IMR-90 (cell line): ENCODE data around the gene PFKFB1. TPM values are rescaled to one million over a fixed set of nuclear protein-coding genes. Genes with fewer than 3 reads are reported as not detected.

Experiments
- ATAC-seq: fragments of 200-7000 bp; cut with Tn5 transposase; 2 replicates; pipeline ENCODE4 v1.9.1; 2020; ENCODE audit warnings: low read depth, mild to moderate bottlenecking, moderate library complexity
- BruUV-seq: library from RNA; stranded (reverse); fragments of 400-500 nt; replicated peaks from 2 replicates; lab custom pipeline; 2021; lab: Mats Ljungman, UMichigan
- CTCF ChIA-PET: fragments of 300-600 bp; formaldehyde crosslinking; extraction: SDS; loops from one replicate; lab custom pipeline; 2021; ENCODE audit warnings: antibody characterized with exemption; lab: Yijun Ruan, JAX
- POLR2A ChIA-PET: fragments of 300-600 bp; sonication (Branson Sonifier 250); formaldehyde crosslinking; loops from one replicate; lab custom pipeline; 2022; ENCODE audit warnings: antibody characterized with exemption; ENCODE audit not compliant: unreplicated experiment; lab: Charles Lee
- DNase-seq: peaks from one replicate; pipeline ENCODE4 v3.0.0; 2013
- H2AFZ ChIP-seq: replicated peaks from 2 replicates; pipeline ENCODE3; 2013; ENCODE audit warnings: low read length, mild to moderate bottlenecking; ENCODE audit not compliant: poor library complexity
- H2AK5ac ChIP-seq: 2 replicates; pipeline ENCODE4 v1.6.1; 2013; ENCODE audit warnings: low read depth, low read length, inconsistent platforms
- H2AK9ac ChIP-seq: replicated peaks from 2 replicates; pipeline ENCODE3; 2013; ENCODE audit warnings: mild to moderate bottlenecking, low read depth, low read length, moderate library complexity; ENCODE audit not compliant: poor library complexity
- H2BK120ac ChIP-seq: 2 replicates; pipeline ENCODE4 v1.6.1; 2013; ENCODE audit warnings: low read depth, low read length, inconsistent platforms
- H2BK15ac ChIP-seq: 3 replicates; pipeline ENCODE4 v1.6.1; 2013; ENCODE audit warnings: low read depth, low read length, inconsistent platforms
- H2BK20ac ChIP-seq: 2 replicates; pipeline ENCODE4 v1.6.1; 2013; ENCODE audit warnings: low read depth, mild to moderate bottlenecking, inconsistent platforms, low read length, moderate library complexity
- H2BK5ac ChIP-seq: 2 replicates; pipeline ENCODE4 v1.6.1; 2013; ENCODE audit warnings: mild to moderate bottlenecking, low read depth, low read length, inconsistent platforms; ENCODE audit not compliant: poor library complexity, severe bottlenecking
- H3K14ac ChIP-seq: replicated peaks from 2 replicates; pipeline ENCODE4 v1.6.1; 2013; ENCODE audit warnings: low read depth, low read length, inconsistent platforms
- H3K18ac ChIP-seq: 2 replicates; pipeline ENCODE4 v1.6.1; 2013; ENCODE audit warnings: low read depth, low read length, control low read depth
- H3K23ac ChIP-seq: 2 replicates; pipeline ENCODE4 v1.6.1; 2013; ENCODE audit warnings: low read depth, low read length, inconsistent platforms
- H3K27ac ChIP-seq: 2 replicates; pipeline ENCODE4 v1.5.1; 2013; ENCODE audit warnings: mild to moderate bottlenecking, control low read depth, low read length; ENCODE audit not compliant: insufficient read depth
- H3K27me3 ChIP-seq: 2 replicates; pipeline ENCODE4 v1.6.1; 2013; ENCODE audit warnings: low read length; ENCODE audit not compliant: control insufficient read depth, insufficient read depth
- H3K36me3 ChIP-seq: 2 replicates; pipeline ENCODE4 v1.6.1; 2013; ENCODE audit warnings: low read length, mixed read lengths; ENCODE audit not compliant: control insufficient read depth, insufficient read depth
- H3K4ac ChIP-seq: 2 replicates; pipeline ENCODE4 v1.6.1; 2013; ENCODE audit warnings: low read depth, low read length, inconsistent platforms
- H3K4me1 ChIP-seq: 2 replicates; pipeline ENCODE4 v1.6.1; 2013; ENCODE audit warnings: low read length, mixed read lengths; ENCODE audit not compliant: control insufficient read depth, insufficient read depth
- H3K4me2 ChIP-seq: 2 replicates; pipeline ENCODE4 v1.6.1; 2013; ENCODE audit warnings: low read depth, mild to moderate bottlenecking, control low read depth, low read length, moderate library complexity
- H3K4me3 ChIP-seq: 2 replicates; pipeline ENCODE4 v1.5.1; 2013; ENCODE audit warnings: low read depth, mild to moderate bottlenecking, control low read depth, low read length, moderate library complexity; ENCODE audit not compliant: insufficient read depth
- H3K56ac ChIP-seq: 2 replicates; pipeline ENCODE4 v1.6.1; 2013; ENCODE audit warnings: low read length, inconsistent platforms; ENCODE audit not compliant: insufficient read depth; ENCODE audit errors: extremely low read depth
- H3K79me1 ChIP-seq, 2 experiments: 2 replicates each; pipeline ENCODE4 v1.6.1; 2013; ENCODE audit warnings: low read length in 2 of 2, inconsistent platforms in 1 of 2, low read depth in 1 of 2
- H3K9ac ChIP-seq: 2 replicates; pipeline ENCODE4 v1.6.1; 2013; ENCODE audit warnings: low read depth, low read length, control low read depth
- H3K9me1 ChIP-seq: 2 replicates; pipeline ENCODE4 v1.6.1; 2013; ENCODE audit warnings: low read length, inconsistent platforms; ENCODE audit not compliant: insufficient read depth
- H3K9me3 ChIP-seq: 2 replicates; pipeline ENCODE4 v1.6.1; 2013; ENCODE audit warnings: low read length; ENCODE audit not compliant: control insufficient read depth, insufficient read depth
- H4K20me1 ChIP-seq: 2 replicates; pipeline ENCODE4 v1.6.1; 2013; ENCODE audit warnings: low read length, inconsistent platforms; ENCODE audit not compliant: insufficient read depth
- H4K5ac ChIP-seq: 2 replicates; pipeline ENCODE4 v1.6.1; 2013; ENCODE audit warnings: mild to moderate bottlenecking, low read depth, low read length, control low read depth
- H4K8ac ChIP-seq, 2 experiments: 2 replicates each; pipeline ENCODE4 v1.6.1; 2013; ENCODE audit warnings: low read depth in 2 of 2, low read length in 2 of 2, control low read depth in 1 of 2, inconsistent platforms in 1 of 2
- H4K91ac ChIP-seq: 2 replicates; pipeline ENCODE4 v1.6.1; 2013; ENCODE audit warnings: low read depth, low read length, inconsistent platforms; ENCODE audit not compliant: insufficient read depth
- BHLHE40 ChIP-seq: fragments of 150-350 bp; IDR thresholded peaks from 2 replicates; pipeline ENCODE4 v1.6.1; 2016; ENCODE audit warnings: mild to moderate bottlenecking, low read depth, low read length
- CHD1 ChIP-seq: IDR thresholded peaks from 2 replicates; pipeline ENCODE4 v1.6.1; 2012; ENCODE audit warnings: low read depth, low read length, improper control_type of control experiment
- ELK1 ChIP-seq: fragments of 150-350 bp; IDR thresholded peaks from 2 replicates; pipeline ENCODE4 v1.6.1; 2016; ENCODE audit warnings: low read depth, mild to moderate bottlenecking, low read length, moderate library complexity, borderline replicate concordance
- MAFK ChIP-seq: IDR thresholded peaks from 2 replicates; pipeline ENCODE4 v1.6.1; 2012; ENCODE audit warnings: low read depth, low read length, improper control_type of control experiment
- NFE2L2 ChIP-seq: fragments of 150-350 bp; IDR thresholded peaks from 2 replicates; pipeline ENCODE4 v1.6.1; 2016; ENCODE audit warnings: low read depth, mild to moderate bottlenecking, low read length
- RCOR1 ChIP-seq: IDR thresholded peaks from 2 replicates; pipeline ENCODE4 v1.6.1; 2012; ENCODE audit warnings: mild to moderate bottlenecking, low read length, improper control_type of control experiment; ENCODE audit not compliant: insufficient replicate concordance
- WGBS, 2 experiments: methylation state at CpG; one replicate each; pipeline versions ENCODE4 v1.1.5 to v1.1.7; 2013; ENCODE audit warnings: missing lambda C conversion rate in 2 of 2; ENCODE audit not compliant: insufficient read length in 1 of 2; ENCODE audit errors: extremely low coverage in 2 of 2; 5-methylcytosine and 5-hydroxymethylcytosine counted together
- dilution Hi-C: fragments of 300-500 bp; cut with HindIII; formaldehyde crosslinking; loops from one replicate; pipeline ENCODE4 v1.14.3; 2018; ENCODE audit warnings: low sequenced_read_pairs; ENCODE audit not compliant: unreplicated experiment
- in situ Hi-C: fragments of 300-500 bp; cut with MboI; formaldehyde crosslinking; loops from 3 replicates; pipeline ENCODE4 v1.14.3; 2019; ENCODE audit warnings: low sequenced_read_pairs, inconsistent platforms, mixed read lengths
- intact Hi-C: fragments of 100-400 bp; cut with micrococcal nuclease; formaldehyde crosslinking; loops from 2 replicates; pipeline ENCODE4 v1.10.0; 2022
- polyA plus RNA-seq, 3 experiments: library from polyadenylated mRNA; depleted of rRNA; stranded (reverse); fragments of >200 nt; gene quantifications; 2 replicates each; pipeline ENCODE4 v1.2.3, GENCODE V29; 2012; ENCODE audit warnings: low replicate concordance in 1 of 3
- total RNA-seq: library from RNA; depleted of rRNA; stranded (reverse); fragments of >200 nt; gene quantifications from 2 replicates; pipeline ENCODE4 v1.2.3, GENCODE V29; 2012

The PFKFB1 gene
- total and polyA plus RNA-seq, 2 of the 4 experiments (the other 2 are of a cell fraction): under 0.01 to 0.15 TPM

- Histone ChIP-seq H3K36me3 (peaks cover 14% of the 10 kb centered on the region), H2BK5ac (peak overlapping the region; percentile 12), H2AK9ac (peak overlapping the region; percentile 89), H3K27me3 (no peaks in the 10 kb centered on the region), H2BK15ac (no peak overlapping the region; the same call in 2 of the 3 replicates), H3K14ac (peak overlapping the region; percentile 86; the same call in 1 of the 2 replicates), H3K9me1 (no peaks in the 10 kb centered on the region; the same call in 1 of the 2 replicates), H4K8ac (peak overlapping the region; percentile 78 to 86; a peak in 2 of 4 replicates), H3K79me1 (peaks cover 0 to 7% of the 10 kb centered on the region in 2 experiments; a peak in 2 of 4 replicates), H3K9me3 (no peaks in the 10 kb centered on the region), H3K4me1 (no peaks in the 10 kb centered on the region), H2AK5ac (no peak overlapping the region; the same call in 1 of the 2 replicates), H3K4ac (peak overlapping the region; percentile 37), H2BK20ac (no peak overlapping the region), H3K4me2 (peak overlapping the region; percentile 68), H3K27ac (peak overlapping the region; percentile 49; the same call in 1 of the 2 replicates), H3K4me3 (peak overlapping the region; percentile 84), H4K5ac (peak overlapping the region; percentile 52; the same call in 1 of the 2 replicates), H4K91ac (peak overlapping the region; percentile 69), H3K23ac (no peak overlapping the region), H3K56ac (peak overlapping the region; percentile 77; the same call in 1 of the 2 replicates), H3K18ac (peak overlapping the region; percentile 46; the same call in 1 of the 2 replicates), H2AFZ (peak overlapping the region; percentile 86), H4K20me1 (no peaks in the 10 kb centered on the region; the same call in 1 of the 2 replicates), H2BK120ac (no peak overlapping the region), H3K9ac (peak overlapping the region; percentile 93)
- dilution Hi-C loops: no loop called here
- no peak for TF ChIP-seq CHD1
- TF ChIP-seq NFE2L2: no peak
- TF ChIP-seq ELK1: no peak
- no peak for TF ChIP-seq RCOR1
- TF ChIP-seq MAFK: no peak
- no peak for TF ChIP-seq BHLHE40
- no TSS peak for BruUV-seq
- CTCF ChIA-PET: no interaction called here
- in situ Hi-C loops: no loop called here
- DNase-seq (peak; percentile 72), ATAC-seq (peak; percentile 81)
- intact Hi-C loops: no loop called here
- WGBS, 2 experiments: 20% methylated on average over 13 of the region's 29 CpGs; no CpG with 5 or more reads in 1 of the 2 experiments
- POLR2A ChIA-PET: interaction anchor here (0.6 kb wide), 1 partner anchor 113 kb away, joined by 9 read pairs; no protein-coding TSS in a partner anchor
These were observed 72.5 kb downstream of the PFKFB1 start for GRCh38 chrX:54921427-54922021.
